Spleen (tissue), 7 donors: ENCODE data around the gene ARMS2.

Experiments used
- CTCF ChIP-seq, 11 experiments: fragments of 200-600 bp in 7 of 11; fragments of 450-650 bp in 4 of 11; sonication (generic) in 4 of 11; IDR thresholded peaks in 8 of 11; conservative IDR thresholded peaks in 3 of 11; 1 replicate in 7 of 11; 2 replicates in 4 of 11; pipeline versions ENCODE4 v1.4.0 to v1.8.0; 2016 to 2021; ENCODE audit warnings: antibody characterized with exemption in 11 of 11, inconsistent platforms in 4 of 11, mild to moderate bottlenecking in 1 of 11
- POLR2A ChIP-seq, 3 donors: fragments of 450-650 bp; IDR thresholded peaks; one replicate each; pipeline ENCODE4 v1.5.1; 2017; ENCODE audit warnings: antibody characterized with exemption in 3 of 3, mild to moderate bottlenecking in 1 of 3
- POLR2AphosphoS5 ChIP-seq, 3 donors: sonication (generic); formaldehyde crosslinking; IDR thresholded peaks; one replicate each; pipeline ENCODE4 v1.5.1; 2017; ENCODE audit warnings: antibody characterized with exemption in 3 of 3
- donor health status: DM: no; HTN: no; CAD: no; lungs with moderate emphysema.
- donor health status: DM: no; HTN: no; CAD: no.
- donor health status: DM: no; HTN: no; CAD: no.

- TF ChIP-seq POLR2AphosphoS5 (IDR thresholded peaks at IDR 0.05): peak in 1 of 3 donors; percentile 43
- no peak for TF ChIP-seq CTCF (IDR thresholded peaks at IDR 0.05 in 8 of 11, conservative IDR thresholded peaks at IDR 0.05 in 3 of 11)
- TF ChIP-seq POLR2A (IDR thresholded peaks at IDR 0.05): no peak
Observed at GRCh38 chr10:122486406-122487080, 32.1 kb downstream of the ARMS2 start.
